Occipital lobe (tissue), 2 donors: ENCODE measurements around the gene CD82. TPM values are rescaled to one million over a fixed set of nuclear protein-coding genes. Genes with fewer than 3 reads are reported as not detected.

Source experiments
- DNase-seq: peaks from one replicate; lab custom pipeline; 2025; lab: John Stamatoyannopoulos, UW
- total RNA-seq: library from RNA; depleted of rRNA; stranded (reverse); fragments of >200 nt; gene quantifications from one replicate; pipeline ENCODE4 v1.2.3, GENCODE V29; 2014

The CD82 gene, protein sequence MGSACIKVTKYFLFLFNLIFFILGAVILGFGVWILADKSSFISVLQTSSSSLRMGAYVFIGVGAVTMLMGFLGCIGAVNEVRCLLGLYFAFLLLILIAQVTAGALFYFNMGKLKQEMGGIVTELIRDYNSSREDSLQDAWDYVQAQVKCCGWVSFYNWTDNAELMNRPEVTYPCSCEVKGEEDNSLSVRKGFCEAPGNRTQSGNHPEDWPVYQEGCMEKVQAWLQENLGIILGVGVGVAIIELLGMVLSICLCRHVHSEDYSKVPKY
- total RNA-seq = 8.3 TPM

DNA sequence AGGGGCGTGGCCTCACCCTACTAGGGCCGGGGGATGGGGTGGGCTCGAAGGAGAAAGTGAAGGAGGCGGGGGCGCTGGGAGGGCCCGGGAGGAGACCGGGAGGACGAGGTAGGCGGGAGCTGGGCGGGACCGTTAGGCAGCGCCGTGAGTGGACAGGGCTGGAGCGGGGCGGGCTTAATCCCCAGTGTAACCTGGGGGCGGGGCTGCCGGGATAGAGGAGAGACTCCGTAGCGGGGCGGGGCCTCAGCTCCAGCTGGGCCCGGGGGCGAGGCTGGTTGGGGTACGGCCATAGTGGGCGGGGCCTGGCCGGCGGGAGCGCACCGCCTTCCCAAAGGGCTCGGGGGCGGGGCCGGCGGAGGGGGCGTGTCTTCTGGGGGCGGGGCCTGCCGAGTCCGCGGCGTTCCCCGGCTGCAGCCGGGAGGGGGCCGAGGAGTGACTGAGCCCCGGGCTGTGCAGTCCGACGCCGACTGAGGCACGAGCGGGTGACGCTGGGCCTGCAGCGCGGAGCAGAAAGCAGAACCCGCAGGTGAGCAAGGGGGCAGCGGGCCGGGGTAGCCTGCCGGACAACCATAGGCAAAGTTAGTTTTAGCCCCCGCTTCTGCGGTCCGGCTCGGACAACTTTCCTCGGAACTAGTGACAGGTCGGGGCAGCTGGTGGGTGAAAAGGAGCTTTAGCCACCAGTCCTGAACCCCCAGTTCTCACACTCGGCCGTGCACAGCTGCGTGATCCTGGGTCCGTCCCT, at the start of gene CD82:
TSS of gene CD82 (plus strand) at position 453 of the 742 bp plus-strand sequence. CDS start 29,000 bp downstream, outside the sequence.
- DNase-seq = peak; percentile 98

DNA sequence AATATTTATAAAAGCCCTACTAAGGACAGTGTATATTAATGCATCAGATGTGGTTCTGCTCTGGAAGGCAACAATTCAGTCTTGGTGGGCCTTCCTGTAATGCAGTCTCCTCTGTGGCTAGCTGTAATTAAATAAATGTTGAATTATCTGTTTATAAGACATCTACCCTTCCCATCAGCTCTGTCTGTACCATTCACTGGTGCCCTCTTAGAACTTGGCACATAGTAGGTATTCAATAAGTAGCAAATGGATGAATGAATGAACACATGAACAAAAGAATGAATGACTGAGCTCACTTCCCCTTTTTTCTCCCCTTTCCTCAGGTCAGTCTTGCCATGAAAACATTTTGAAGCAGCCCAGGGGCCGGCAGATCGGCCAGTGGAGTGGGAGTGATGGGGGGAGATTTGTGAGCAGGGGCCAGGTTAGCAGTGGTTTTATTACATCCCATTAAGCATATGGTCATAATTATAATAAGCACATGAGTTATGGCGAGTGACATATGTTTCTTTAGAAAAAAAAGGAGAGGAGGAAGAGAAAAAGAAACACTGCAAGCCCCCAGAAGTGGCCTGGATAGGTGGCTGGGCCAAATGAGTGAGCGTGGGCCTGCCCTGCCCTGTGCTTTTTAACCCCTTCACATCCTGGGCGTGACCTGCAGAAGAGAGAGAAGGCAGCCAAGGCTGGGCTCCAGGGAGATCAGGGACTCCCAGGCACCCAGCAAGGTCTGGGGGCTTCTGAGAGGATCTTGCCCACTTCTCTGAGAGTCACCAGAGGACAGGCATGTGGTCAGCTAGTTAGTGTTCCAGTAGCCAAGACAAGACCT, 48.6 kb upstream of the CD82 start:
- DNase-seq = no peak

DNA sequence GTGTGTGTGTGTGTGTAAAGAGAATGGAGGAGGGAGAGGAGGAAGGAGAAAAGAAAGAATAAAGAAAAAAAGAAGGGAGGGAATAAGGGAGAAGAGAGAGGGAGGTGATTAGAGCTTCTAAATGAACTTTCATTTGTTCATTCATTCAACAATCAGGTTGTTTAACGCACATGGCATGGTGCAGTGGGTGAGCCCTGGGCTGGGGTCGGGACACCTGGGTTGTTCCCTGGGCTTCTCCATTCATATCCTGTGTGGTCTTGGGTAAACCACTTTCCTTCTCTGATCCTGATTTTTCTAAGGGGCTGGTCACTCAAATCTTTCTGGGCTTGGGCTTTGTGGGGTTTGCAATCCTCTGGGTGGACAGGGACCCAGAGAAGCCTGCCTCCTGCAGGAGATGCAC, 47.9 kb upstream of the CD82 start:
- DNase-seq = no peak

DNA sequence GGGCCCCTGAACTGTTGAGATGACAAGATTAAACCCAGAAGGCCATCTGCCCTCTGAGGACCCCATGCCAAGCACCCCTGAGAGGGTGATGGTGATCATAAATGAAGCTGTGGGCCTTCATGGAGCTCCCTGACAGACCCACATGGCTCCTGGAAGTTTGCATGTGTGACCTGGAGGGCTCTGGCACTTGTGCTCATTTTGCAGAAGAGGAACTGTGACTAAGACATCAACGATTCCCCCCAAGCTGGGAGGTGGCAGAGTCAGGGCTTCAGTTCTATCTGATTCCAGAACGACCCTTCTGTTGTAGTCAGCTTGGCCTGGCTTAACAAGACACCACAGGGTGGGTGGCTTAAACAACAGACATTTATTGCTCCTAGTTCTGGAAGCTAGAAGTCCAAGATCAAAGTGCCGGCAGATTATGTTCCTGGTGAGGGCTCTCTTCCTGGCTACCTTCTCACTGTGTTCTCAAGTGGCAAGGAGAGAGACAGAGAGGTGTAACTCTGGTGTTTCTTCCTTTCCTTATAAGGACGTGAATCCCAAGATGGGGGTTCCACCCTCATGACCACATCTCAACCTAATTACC, 46.4 kb upstream of the CD82 start:
- DNase-seq = no peak

DNA sequence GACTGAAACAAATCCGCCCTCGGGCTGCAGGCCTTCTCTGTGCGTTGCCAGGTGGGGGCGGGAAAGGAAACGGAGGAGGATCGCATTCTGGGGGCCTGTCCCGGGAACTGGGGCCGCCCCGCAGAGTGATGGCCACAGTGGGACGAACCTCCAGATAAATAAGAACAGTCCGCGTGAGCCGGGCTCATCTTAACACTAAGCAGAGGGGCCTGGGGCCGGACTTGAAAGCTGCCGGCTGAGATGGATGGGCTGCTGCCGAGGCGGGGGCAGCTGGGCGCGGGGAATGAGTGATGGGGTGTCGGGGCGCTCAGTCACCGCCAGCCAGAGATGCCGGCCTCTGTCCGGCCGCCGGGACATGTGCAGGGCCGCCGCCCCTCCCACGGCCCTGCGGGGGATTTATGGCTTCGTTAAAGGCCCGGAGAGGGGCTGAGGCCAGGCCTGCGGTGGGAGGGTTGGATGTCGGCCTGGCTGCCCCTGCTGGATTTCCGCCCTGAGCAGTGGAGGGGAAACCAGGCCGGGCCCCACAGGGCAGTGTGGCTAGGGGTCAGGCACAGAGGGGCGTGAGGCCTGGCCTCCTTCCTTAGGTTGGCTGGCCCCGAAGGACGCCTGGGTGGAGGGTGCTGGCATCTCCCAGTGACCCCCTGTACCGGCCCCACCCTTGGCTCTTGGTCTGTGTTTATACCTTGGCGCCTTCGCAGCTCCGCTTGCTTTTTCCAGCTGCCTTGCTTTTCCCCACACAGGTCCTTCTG, 45.3 kb upstream of the CD82 start:
- DNase-seq = no peak

DNA sequence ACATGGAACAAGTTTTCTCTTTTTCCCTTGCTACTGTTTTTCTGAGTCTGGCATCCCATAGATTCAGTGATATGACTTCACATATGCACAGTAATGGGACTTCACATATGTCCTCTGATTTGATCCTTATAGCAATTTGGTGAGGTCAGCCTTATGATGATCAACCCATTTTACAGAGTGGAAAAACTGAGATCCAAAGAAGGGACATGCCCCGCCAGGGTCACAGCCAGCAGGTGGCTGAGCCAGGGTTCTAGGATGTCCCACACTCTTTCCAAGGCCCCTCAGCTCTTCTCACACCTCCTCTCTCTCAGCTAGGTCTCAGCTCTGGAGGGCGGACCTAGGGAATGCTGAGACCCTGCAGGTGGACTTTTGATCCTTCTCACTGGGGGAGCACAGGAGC, 44.3 kb upstream of the CD82 start:
- no peak for DNase-seq

DNA sequence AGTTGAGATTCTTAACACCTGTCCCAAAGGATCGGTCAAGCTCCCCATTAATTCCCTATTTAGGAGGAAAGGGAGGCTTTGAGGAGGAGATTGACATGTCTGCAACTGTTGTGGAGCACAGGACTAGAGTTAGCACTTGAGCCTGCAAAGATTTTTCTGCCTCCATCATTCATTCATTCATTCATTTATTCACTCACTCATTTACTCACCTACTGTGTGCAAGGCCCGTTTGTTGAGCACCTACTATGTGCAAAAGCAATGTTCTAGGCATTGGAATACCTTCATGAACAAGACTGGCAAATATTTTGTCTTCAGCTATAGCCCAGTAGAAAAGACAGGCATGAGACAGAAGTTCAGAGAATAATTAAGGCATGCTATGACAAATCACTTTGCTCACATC, 43.2 kb upstream of the CD82 start:
- no peak for DNase-seq

DNA sequence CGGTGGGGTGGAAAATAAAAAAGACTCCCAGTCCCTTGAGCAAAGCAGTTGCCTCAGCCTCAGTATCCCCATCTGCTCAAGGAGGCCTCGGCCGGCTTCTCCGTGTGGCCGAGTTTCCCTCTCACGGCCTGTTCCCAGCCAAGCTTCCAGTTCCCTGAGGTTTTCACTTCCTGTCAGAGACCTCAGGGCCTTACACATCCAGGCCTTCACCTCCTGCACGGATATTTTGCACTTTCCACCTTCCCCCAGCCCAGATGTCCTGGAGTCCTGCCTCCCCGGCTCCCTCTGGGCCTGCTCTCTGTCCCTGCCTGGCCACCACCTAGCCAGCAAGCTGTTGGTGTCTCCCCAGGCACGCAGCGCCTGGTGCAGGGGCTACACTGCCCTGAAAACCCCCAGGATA, 41.1 kb upstream of the CD82 start:
- DNase-seq = no peak

DNA sequence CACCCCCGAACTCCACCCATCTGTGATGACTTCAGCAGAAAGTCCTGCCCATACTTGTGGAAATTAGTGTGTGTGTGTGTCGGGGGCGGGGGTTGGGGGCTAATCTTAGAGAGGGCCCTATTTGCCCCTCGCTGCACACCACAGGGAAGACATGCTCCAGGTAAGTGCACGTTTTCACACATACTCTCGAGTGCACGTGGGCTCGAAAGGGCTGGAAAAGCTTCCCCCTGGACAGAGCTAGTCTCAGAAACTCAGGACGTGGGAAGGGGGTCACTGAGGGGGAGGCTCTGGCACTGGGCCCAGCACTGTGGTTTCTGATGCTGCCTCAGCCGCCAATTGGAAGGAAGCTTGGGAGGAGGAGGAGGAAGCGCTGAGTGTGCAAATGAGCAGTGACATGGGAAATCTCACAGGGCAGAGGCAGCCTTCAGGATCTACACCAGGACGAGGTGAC, 40.7 kb upstream of the CD82 start:
- no peak for DNase-seq

DNA sequence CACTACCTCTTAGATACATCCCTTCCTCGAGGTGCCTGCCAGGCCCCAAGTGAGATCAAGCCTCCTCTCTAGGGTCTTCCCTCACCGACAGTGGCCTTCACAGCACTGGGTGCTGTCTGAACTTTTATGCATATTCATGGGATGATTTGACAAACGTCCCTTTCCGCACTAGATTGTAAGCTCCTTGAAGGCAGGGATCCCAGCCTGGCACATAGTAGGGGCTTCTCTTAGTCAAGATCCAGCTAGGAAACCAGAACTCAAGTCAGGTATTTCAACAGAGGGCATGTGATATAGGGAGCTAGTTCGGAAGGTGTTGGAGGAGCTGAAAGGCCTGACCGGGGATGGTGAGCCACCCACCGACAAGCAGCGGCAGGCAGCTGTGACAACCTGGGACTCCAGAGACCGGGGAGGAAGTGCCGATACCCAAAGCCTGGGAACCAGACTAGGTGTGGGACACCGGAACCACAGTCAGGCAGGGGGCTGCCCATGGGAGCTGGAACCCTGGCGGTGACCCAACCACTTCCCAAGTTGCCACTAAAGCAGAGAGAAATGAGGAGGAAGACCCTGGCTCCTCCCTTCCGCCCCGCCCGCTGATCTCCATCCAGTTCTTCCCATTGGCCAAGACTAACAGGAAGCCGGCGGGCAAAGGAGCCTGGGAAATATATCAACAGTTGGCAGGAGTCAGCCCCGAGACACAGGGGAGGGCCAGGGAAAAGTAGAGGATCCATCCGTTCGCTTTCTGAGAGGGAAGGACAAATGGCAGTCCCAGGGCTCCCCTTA, 39.8 kb upstream of the CD82 start:
- DNase-seq = no peak

DNA sequence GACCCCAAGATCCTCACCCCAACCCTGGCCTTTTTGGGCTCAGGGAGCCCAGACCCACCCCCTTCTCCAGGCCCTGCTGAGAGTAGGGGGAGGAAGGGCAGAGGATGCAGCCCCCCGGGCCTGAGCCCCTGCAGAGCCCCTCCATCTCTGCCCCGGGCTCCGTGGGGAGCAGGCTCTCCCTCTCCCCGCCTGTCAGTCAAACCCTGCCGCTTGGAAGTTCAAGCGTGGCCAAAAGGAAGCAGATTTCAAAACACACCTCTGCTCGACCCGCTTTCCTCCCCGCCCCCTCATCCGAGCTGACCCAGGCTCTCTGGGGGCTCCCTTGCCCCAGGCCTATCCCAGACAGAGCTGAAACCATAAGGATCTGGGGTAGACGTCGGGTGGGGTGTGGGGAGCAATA, 39.0 kb upstream of the CD82 start:
- DNase-seq = no peak

DNA sequence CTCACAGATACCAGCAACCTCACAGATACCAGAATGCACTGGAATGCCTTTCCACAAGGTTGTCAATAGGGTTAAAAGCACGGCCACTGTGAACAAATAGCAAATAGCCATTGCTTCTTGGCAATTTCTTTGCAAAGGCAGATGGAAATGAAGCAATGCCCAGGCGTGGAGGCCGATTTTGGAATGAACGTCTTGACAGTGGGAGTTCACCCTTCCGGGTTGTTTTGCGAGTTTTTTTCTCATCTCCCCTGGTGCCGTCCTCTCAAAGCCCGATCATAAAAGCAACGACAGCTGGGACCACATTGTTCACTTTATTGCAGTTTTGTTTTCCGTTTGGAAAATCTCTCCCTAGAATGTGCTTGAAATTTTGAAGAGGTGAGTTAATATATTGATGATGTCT, 38.0 kb upstream of the CD82 start:
- no peak for DNase-seq

DNA sequence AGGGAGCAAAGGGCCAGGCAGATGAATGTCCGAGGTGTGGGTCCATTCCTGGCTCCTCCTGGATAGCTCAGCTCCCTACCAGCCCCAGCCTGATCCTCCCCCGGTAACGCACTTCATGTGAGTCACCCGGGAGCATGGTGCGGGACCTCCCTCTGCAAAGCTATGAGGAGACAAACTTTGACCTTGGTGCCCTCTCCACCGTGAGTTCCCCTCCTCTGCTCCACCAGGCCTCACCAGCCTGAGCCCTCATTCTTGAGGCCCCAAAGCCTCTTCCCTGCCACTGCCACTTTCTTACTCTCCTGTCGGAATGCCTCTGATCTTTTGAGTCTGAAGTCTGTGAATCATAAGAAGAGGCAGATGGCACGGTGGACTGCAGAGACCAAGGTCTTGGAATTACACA, 37.4 kb upstream of the CD82 start:
- no peak for DNase-seq

DNA sequence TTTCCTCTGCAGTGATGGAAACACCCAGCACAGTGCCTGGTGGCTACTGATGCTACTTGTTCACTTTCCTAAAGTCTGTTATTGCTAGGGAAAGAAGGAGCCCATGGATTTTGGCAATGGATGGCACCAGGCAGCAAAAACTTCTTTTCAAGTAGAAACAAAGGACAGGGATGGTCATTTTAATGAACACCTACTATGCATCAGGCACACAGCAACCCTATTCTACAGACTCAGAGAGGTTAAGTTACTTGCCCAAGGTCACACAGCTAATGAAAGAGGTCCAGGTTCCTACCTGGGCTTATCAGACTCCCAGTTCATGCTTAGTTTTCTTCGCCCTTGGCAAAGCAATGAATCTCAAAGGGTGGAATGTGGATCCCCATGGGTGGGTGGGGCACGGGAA, 36.9 kb upstream of the CD82 start:
- DNase-seq = no peak

DNA sequence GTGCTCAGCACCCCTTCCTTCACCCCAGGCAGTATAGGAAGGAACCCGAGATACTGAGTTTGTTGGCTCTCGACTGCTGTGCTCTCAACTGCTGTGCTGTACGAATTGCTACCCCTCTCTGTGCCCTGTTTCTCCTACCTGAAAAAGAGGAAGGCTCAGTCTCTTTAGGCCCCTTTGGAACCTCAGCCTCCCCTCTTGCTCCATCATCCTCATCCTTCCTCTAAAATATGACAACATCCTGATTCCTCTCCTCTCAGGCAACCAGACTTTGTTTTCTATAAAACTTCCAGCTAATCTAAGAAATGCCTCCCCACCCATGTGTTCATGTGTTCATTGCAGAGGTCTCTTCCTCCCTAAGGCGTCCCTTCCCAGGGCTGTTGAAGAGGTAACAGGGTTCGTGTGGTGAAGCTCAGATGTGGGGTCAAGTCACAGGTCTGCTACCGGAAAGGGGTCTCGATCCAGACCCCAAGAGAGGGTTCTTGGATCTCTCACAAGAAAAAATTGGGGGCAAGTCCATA, 35.5 kb upstream of the CD82 start:
- DNase-seq = no peak

DNA sequence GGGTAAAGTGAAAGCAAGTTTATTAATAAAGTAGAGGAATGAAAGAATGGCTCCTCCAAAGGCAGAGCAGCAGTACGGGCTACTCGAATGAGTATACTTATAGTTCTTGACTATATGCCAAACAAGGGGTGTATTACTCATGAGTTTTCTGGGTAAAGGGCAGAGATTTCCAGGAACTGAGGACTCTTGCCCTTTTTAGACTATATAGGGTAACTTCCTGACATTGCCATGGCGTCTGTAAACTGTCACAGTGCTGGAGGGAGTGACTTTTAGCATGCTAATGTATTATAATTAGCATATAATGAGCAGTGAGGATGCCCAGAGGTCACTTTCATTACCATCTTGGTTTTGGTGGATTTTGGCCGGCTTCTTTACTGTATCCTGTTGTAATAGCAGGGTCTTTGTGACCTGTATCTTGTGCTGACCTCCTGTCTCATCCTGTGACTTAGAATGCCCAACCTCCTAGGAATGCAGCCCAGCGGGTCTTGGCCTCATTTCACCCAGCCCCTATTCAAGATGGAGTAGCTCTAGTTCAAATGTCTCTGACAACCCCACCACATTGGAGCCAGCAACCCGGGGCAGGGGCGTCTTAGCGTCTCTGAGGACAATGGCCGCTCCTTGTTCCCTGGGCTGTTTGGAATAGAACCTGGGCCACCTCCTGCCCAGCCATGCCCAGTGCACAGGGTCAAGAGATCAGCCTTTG, 34.9 kb upstream of the CD82 start:
- DNase-seq = no peak

DNA sequence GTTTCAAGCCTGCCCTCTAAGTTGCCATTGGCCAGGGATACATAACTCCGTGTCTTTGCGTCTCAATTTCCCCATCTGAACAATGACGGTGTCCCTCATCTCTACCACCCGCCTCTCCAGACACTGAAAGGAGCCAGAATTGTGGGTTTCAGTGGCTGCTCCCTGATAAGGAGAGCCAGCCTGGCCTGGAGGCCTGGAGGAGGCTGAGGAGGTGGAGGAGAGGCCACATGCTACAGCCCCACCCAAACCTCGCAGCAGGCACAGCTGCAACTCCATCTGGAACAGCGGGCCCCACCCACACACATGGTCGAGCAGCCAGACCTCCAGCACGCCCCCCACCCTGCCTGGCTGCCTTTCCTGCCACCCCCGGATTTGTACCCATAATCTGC, 34.4 kb upstream of the CD82 start:
- DNase-seq = peak; percentile 13

DNA sequence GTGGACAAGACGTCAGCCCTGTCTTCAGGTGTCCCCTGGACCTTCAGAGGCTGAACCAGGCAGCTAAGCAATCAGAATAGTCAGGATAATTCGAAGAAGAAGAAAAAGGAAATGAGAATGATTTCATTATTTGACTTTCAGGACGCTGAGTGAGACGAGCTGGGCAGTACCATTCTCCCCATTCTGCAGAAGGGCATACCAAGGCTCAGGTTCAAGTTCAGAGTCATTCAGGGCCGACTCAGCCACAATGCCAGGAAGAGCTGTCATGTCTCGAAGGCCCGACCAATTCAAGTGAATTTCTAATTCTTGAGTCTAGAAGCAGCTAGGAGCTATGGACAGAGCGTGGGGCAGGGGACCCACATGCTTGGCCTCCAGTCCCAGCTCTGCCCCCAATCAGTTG, 33.8 kb upstream of the CD82 start:
- DNase-seq = no peak

DNA sequence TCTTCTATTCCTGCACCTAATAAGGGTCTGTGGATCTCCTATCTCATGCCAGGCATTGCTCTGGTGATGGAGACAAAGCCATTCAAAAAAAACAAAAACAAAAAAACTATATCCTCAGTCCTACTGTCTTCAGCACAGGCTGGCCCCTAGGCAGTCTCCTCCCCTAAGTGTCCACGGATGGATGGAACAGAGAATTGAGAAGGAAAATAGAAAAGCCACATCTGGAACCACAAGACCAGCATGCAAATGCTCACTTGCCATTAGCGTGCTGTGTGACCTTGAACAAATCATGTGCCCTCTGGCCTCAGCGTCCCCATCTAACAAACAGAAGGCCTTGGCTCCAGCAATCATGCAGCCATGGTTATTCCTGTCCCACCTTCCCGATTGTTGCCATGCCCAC, 32.7 kb upstream of the CD82 start:
- DNase-seq = no peak
